Suprapubic skin (tissue), 3 donors: ENCODE results near the gene ZNF737.

ENCODE experiments used
- CTCF ChIP-seq, 2 donors: fragments of 200-600 bp in 1 of 2; fragments of 450-650 bp in 1 of 2; sonication (generic) in 1 of 2; IDR thresholded peaks; one replicate each; pipeline ENCODE4 v1.5.1; 2016 to 2019; ENCODE audit warnings: antibody characterized with exemption in 2 of 2, mild to moderate bottlenecking in 1 of 2, moderate library complexity in 1 of 2
- EP300 ChIP-seq: sonication (generic); formaldehyde crosslinking; IDR thresholded peaks from one replicate; pipeline ENCODE4 v1.6.1; 2017; ENCODE audit warnings: antibody characterized with exemption
- POLR2A ChIP-seq, 2 donors: fragments of 450-650 bp; IDR thresholded peaks; one replicate each; pipeline ENCODE4 v1.6.1; 2017; ENCODE audit warnings: antibody characterized with exemption in 2 of 2, mild to moderate bottlenecking in 2 of 2, moderate library complexity in 2 of 2

- TF ChIP-seq CTCF (IDR thresholded peaks at IDR 0.05) (no peak), EP300 (no peak), POLR2A (IDR thresholded peaks at IDR 0.05) (no peak)
These were observed 47.2 kb upstream of the ZNF737 start for GRCh38 chr19:20612711-20613316.
